ENCODE data around the gene OR51S1.
"Not testable (repeated sequence)": the region's sequence is repeated elsewhere in the genome, so short reads cannot be mapped to it uniquely, and the experiment has no call there.

OR51S1 gene

DNA sequence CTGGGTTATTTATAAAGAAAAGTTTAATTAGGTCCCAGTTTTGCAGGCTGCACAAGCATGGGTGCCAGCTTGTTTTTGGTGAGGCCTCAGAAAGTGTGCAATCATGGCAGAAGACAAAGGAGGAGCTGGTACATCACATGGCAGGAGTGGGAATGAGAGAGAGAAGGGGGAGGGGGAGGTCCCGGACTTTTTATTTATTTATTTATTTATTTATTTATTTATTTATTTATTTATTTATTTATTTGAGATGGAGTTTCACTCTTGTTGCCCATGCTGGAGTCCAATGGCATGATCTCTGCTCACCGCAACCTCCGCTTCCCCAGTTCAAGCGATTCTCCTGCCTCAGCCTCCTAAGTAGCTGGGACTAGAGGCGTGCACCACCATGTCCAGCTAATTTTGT, 47.7 kb downstream of the OR51S1 start:
- not testable (repeated sequence) for DNase-seq

DNA sequence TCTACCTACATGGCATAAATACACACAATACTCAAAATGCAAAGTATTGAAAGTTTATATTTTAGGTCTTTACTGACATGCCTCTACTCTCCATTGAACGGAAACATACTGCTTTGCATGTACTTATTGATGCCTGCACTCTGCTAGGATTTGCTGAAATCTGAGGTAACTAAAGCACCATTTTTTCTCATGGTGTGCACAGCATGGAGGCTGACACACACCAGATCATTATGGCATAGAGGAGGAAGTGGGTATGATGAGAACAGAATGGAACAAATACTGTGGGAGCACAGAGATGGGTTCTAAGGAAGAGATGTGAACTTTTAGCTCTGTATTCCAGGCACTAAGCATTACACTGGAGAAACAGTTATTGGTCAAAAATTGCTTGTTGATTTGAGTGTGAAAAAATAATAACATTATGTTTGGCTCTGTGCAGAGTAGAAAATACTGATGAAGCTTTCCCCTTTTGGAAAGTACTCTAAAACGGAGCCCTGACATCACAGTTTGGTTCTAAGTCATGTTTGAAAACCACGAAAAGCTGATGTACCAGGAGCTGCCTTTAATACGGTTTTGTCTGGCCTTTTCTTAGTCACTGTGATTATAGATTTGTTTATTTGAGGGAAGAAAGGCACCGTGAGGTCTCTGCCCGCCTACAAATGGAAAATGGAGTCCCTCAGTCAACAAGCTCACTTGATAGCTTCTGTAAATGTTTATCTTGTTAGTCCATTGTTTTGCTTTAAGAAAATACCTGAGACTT, 50.4 kb downstream of the OR51S1 start:
- DNase-seq: no peak

All from inflammatory macrophage treated with lipopolysaccharide for 4 hours (primary cell).